HG03175 (cell line): ENCODE measurements around the gene ANKS1B.

Experiments used
- ATAC-seq: cut with Tn5 transposase; IDR thresholded peaks from one replicate; pipeline ENCODE4 v1.9.1; 2021; ENCODE audit warnings: mild to moderate bottlenecking, moderate library complexity; ENCODE audit not compliant: unreplicated experiment

ANKS1B gene

DNA sequence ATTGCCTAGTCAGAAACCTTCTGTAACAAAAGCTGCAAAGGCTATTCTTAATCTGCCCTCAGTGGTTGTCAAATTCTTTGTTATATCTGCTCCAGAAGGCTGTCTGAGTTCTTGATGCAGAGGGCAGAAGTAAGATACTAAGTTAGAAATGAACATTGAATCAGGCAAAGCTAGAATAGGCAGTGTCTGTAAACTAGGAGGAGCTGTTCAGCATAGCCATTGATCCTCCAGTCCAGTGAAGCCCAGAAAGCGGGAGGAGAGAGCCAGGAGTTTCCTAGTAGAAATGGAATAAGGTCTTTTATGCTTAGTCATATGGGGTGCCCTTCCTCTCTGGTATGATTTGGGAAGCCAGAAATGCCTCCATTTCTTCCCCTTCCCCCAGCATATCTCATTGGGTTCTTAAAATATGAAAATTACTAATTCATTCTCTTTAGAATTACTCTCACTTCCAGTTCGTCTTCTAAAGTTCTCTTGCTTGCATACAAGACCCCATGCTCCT lies 1263.5 kb downstream of the ANKS1B start:
- ATAC-seq: no peak

DNA sequence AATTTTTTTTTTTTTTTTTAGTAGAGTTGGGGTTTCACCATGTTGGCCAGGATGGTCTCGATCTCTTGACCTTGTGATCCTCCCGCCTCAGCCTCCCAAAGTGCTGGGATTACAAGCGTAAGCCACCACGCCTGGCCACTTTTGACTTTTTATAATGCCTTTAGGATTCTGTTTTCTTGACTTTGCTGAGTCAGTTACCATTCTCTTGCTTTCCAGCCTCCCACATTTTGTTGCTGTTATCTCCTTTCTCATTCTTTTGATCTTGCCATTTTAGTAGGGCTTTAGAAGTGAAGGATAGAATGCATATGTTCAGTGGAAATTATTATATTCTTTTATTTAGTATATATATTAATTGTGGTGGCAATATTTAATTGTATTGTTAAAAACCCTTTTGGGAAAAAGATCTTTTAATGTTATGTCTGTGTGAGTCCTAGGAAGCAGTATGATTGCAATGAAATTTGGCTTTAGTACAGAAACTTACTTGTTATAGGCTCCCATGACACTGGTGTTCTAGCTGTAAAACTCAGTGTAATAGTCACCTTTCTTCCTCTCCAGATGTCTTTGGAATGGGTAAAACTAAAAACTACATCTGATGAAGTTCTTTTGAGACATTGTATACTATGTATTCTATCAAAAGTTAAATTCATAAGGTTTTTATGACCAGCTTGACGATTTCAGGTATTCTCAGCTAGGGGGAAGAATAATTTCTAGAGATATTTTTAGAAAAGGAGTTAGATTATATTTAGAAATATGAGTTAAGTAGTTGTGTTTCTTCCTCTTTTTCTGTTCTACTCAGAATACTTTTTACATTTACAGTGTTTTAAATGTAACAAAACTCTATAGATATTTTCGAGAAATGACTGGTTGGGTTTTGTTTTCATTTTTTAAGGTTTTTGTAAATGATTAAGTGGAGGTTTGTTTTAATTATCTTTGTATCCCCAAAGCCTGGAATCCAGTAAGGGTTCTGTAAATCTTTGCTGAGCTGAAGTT lies 1264.9 kb downstream of the ANKS1B start:
- ATAC-seq: peak; percentile 55

DNA sequence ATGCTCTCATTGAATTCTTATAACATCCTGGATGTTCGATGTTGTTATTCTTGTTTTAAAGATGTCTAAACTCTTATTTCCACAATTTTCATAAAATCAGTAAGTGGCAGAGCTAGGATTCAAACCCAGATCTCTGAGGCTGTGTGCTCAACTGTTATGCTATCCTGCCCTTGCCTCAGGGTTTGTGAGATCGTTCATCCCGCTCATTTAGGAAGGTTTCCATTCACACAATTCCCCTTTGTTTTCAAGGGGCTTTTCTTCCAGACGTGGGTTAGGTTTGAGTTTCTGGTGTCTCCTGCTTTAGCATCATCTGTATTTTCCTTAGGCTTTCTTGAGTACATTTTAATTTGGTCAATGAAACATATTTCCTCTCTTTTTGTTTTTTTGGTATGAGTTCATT lies 1270.3 kb downstream of the ANKS1B start:
- ATAC-seq: no peak

DNA sequence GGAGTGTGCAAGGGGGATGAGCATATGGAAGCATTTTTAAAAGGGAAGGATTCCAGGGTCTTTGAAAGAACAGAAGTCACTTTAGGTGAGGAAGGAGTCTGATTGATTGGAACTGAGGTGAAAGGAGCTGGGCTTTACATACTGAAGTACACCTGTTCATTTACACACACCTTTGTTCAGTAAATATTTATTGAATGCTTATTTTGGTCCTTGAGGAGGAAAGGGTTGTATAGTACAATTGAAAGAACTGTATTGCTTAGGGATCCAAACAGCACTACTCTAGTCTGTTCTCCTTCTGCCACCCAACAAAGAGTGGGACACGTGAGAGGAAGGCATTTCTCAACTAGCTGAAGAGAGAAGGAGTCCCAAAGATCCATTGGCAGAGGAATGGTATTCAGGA lies 1275.7 kb downstream of the ANKS1B start:
- ATAC-seq: no peak

DNA sequence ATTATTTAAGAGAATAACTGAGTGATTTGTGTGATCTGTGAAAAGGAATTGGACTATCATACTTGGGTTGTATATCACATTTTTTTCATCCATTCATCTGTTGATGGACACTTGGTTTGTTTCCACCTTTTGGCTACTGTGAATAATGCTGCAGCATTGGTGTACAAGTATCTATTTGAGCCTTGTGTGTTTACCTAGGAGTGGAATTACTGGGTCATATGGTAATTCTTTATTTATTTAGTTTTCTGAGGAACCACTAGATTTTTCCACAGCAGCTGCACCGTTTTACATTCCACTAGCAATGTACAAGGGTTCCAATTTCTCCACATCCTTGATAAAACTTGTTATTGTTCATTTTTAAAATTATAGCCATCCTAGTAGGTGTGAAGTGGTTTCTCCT lies 1283.6 kb downstream of the ANKS1B start:
- ATAC-seq: no peak

DNA sequence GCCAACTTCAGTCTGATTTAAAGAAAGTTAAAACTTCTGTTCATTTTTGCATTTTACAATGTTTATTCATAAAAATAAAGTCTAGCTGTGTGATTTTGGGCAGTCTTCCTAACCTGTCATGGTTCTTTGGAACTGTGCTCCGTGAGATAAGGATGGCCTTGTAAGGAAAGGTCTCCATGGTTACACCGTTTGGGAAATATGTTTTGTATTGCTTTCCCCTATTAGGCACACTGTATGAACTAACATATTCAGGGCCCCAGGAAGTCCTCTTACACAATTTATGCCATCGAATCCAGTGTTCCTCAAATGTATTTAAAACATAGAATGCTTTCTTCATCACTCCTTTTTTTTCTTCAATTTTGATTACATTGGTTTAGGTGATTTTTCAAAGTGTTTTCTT lies 1285.2 kb downstream of the ANKS1B start:
- ATAC-seq: no peak

DNA sequence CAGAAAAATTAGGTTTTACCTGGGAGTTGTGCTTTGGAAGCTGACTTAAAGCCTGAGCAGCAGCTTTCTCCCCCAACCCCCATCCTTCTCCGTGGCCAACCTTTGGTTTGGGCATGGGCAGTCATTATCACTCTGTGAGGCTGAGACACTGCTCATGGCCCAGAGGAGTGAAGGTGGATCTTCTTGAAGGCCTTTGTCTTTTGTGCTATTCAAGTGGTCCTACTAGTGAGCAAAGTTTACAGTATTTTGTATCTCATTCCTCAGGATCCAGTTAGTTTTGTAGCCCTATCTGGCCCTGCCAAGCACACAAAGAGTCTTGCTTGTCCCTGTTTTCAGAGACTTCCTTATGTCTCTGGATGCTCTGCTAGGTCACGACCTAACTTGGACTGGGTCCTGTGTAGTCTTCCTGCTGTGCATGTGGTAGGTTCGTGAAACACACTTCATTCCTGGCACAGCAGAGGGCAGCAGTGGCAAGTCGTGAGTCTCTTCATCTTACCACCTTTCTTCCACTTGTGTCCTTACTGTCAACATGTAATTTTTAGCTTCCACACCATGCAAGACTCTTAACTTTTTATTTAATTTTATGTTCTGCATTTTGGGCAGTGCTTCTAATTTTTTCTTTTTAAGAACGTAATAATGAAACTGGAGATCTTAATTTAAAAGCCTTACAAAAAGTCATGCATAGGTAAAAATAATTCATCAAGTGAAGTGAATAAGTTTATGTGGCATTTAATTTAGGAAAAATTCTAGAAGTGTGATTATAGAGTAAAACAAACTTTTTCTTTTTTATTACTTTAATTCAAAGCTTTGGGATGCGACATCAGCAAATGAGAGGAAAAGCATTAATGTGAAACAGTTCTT lies 1285.9 kb downstream of the ANKS1B start:
- ATAC-seq: peak; percentile 96

DNA sequence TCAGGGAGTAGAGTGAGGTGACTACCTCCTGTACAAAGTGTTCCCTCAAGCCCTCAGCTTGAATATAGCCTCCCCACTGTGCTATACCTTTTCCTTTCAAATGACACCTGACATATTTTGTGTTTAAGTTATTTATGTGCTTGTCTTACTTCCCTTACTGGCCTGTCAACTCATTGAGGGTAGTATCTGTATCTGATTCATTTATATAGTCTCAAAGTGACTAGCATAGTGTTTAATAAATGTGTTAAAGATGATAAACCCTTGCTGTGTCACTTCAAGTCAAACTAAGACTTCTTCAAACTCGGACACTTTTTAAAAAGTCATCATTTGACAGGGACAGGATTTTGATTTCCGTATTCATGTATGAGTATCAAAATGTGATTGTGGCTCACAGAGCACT lies 1287.5 kb downstream of the ANKS1B start:
- ATAC-seq: no peak

DNA sequence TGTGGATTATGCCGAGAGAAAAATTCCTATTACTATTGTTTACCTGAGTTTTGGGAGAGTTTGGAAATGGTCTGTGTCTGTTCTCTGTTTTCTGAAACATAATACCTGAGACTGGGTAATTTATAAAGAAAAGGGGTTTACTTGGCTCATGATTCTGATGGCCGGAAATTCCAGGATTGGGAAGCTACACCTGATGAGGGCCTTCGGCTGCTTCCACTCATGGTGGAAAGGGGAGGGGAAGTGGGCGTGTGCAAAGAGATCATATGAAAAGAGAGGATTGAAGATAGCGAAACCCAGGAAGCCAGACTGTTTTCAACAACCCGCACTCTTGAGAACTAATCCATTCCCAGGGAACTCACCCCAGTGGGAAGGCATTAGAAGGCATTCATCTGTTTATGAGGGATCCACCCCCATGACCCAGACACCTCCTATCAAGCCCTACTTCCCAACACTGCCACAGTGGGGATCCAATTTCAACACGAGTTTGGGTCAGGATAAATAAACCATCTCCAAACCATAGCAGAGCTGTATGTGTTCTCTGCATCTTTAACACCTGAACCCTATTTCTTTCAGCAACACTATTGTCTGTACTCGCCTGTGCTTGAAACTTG lies 1288.6 kb downstream of the ANKS1B start:
- no peak for ATAC-seq

GRCh38 chr12:98691351-98691750 lies 1293.4 kb downstream of the ANKS1B start:
- ATAC-seq: no peak

- ATAC-seq: no peak
These were observed 1298.1 kb downstream of the ANKS1B start for GRCh38 chr12:98686603-98687002.
